ENCODE results near the gene EXOC3L4. TPM values are rescaled to one million over a fixed set of nuclear protein-coding genes. Genes with fewer than 3 reads are reported as not detected.
"Not testable (repeated sequence)": the region's sequence is repeated elsewhere in the genome, so short reads cannot be mapped to it uniquely, and the experiment has no call there.

Gene EXOC3L4
- total RNA-seq, 1 experiment from 2014 or later = 1.7 TPM

DNA sequence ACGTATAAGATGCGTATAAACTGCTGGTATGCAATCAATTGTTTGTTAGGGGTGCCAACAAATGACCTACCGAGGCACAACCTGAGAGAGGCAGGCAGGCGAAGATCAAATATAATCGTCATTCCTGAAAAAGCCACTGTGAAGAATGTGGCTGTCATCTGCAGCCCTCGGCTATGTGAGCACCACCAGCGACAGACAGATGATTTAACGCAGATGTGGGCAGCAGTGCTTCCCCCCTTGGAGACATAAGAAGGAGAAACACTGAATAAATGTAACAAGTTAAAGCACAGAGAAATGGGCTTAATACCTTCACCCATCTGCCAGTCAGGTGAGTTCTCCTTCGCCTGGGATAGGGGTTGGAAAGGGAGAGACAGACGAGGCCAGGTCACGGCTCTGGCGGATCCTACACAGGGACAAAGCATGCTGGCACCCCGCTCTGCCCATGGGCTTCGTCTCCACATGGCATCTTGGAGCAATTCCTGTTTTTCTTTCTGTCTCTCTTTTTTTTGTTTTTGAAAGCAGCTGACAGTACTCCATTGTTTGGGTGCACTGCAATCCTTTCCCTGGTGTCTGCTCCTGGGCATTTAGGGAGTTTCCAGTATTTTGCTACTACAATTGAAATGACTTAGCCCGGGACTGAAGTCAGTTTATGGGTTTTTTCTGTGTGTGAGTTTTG lies 56.9 kb downstream of the EXOC3L4 start:
- Histone ChIP-seq H4K20me1 (ENCODE audit: insufficient read depth) (no peaks in the 10 kb centered on the region), H3K4me3 (no peak overlapping the region), H3K4me2 (no peak overlapping the region), H3K36me3 (ENCODE audit: low read depth) (no peaks in the 10 kb centered on the region), H3K9me3 (ENCODE audit: insufficient read depth, low read depth) (no peaks in the 10 kb centered on the region), H3K27me3 (ENCODE audit: insufficient read depth, low read depth) (no peaks in the 10 kb centered on the region), H3K9me2 (ENCODE audit: insufficient read depth) (no peaks in the 10 kb centered on the region), H3F3A (ENCODE audit: insufficient read depth, low read depth) (peaks cover 8% of the 10 kb centered on the region), H3K4me1 (replicated peaks; ENCODE audit: insufficient read depth) (peaks cover 47% of the 10 kb centered on the region), H3K79me2 (ENCODE audit: low read depth) (no peaks in the 10 kb centered on the region), H3K27ac (no peak overlapping the region), H2AFZ (no peak overlapping the region)
- DNase-seq = no peak
- no peak for TF ChIP-seq EZH2 (IDR thresholded peaks at IDR 0.05; ENCODE audit: low read depth)
- TF ChIP-seq, protein P1, sequence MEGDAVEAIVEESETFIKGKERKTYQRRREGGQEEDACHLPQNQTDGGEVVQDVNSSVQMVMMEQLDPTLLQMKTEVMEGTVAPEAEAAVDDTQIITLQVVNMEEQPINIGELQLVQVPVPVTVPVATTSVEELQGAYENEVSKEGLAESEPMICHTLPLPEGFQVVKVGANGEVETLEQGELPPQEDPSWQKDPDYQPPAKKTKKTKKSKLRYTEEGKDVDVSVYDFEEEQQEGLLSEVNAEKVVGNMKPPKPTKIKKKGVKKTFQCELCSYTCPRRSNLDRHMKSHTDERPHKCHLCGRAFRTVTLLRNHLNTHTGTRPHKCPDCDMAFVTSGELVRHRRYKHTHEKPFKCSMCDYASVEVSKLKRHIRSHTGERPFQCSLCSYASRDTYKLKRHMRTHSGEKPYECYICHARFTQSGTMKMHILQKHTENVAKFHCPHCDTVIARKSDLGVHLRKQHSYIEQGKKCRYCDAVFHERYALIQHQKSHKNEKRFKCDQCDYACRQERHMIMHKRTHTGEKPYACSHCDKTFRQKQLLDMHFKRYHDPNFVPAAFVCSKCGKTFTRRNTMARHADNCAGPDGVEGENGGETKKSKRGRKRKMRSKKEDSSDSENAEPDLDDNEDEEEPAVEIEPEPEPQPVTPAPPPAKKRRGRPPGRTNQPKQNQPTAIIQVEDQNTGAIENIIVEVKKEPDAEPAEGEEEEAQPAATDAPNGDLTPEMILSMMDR (conservative IDR thresholded peaks at IDR 0.05) = no peak
- ChIA-PET POLR2A (ENCODE audit: unreplicated experiment) (no interaction called here), CTCF (interaction anchor here (0.7 kb wide), 1 partner anchor 35 kb away, joined by 3 read pairs; no protein-coding TSS in a partner anchor)
- BruUV-seq (replicated peaks) = no TSS peak
- intact Hi-C loops (cut with micrococcal nuclease; ENCODE audit: unreplicated experiment) = no loop called here

DNA sequence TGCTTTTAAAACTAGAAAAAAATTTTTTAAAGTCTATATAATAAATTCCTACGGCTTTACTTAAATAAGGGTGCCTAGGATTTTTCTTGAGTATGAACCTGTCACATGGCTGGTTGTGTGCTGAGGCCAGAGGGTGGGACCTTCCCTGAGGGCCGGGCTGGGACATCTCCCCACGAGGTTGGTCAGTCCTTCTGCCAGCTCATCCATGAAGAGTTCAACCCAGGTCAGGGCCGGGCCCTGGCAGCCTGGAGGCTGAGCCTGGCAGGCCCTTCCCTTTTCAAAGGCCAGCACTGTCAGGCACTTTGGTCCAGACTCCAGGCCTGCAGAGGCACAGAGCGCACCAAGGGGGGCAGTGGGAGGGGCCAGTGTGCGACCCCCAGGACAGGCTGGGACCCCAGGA lies 60.5 kb downstream of the EXOC3L4 start:
- BruUV-seq (replicated peaks) = no TSS peak
- H3K79me2 ChIP-seq (ENCODE audit: low read depth) = no peaks in the 10 kb centered on the region
- no peaks in the 10 kb centered on the region for H3K9me3 ChIP-seq (ENCODE audit: insufficient read depth, low read depth)
- peaks cover 41% of the 10 kb centered on the region for H3F3A ChIP-seq (ENCODE audit: insufficient read depth, low read depth)
- ChIA-PET CTCF (interaction anchor here (0.6 to 0.7 kb wide), 2 partner anchors 24 to 50 kb away, joined by 3 read pairs; no protein-coding TSS in a partner anchor), POLR2A (ENCODE audit: unreplicated experiment) (interaction anchor here (0.6 to 0.8 kb wide), 5 partner anchors 29 to 246 kb away, joined by 3 to 9 read pairs (median 4); no protein-coding TSS in a partner anchor)
- H3K27me3 ChIP-seq (ENCODE audit: insufficient read depth, low read depth) = no peaks in the 10 kb centered on the region
- H4K20me1 ChIP-seq (ENCODE audit: insufficient read depth) = no peaks in the 10 kb centered on the region
- no peaks in the 10 kb centered on the region for H3K9me2 ChIP-seq (ENCODE audit: insufficient read depth)
- peak overlapping the region; percentile 58; the same call in 1 of the 2 replicates for H3K27ac ChIP-seq
- TF ChIP-seq, protein P1 (conservative IDR thresholded peaks at IDR 0.05) = no peak
- no peak for TF ChIP-seq EZH2 (IDR thresholded peaks at IDR 0.05; ENCODE audit: low read depth)
- H3K4me3 ChIP-seq = no peak overlapping the region
- no peaks in the 10 kb centered on the region for H3K36me3 ChIP-seq (ENCODE audit: low read depth)
- H3K4me2 ChIP-seq = peak overlapping the region; percentile 51
- no peak overlapping the region for H2AFZ ChIP-seq
- peak; percentile 98 for DNase-seq
- peaks cover 75% of the 10 kb centered on the region for H3K4me1 ChIP-seq (replicated peaks; ENCODE audit: insufficient read depth)
- intact Hi-C loops (cut with micrococcal nuclease; ENCODE audit: unreplicated experiment) = no loop called here

DNA sequence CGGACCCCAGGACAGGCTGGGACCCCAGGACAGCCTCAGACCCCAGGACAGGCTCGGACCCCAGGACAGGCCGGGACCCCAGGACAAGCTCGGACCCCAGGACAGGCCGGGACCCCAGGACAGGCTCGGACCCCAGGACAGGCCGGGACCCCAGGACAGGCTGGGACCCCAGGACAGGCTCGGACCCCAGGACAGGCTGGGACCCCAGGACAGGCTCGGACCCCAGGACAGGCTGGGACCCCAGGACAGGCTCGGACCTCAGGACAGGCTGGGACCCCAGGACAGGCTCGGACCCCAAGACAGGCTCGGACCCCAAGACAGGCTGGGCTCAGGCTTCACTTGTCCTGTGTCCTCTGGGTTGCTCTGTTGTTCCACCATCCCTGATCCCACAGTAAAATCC lies 60.9 kb downstream of the EXOC3L4 start:
- H3K27me3 ChIP-seq (ENCODE audit: insufficient read depth, low read depth); DNase-seq; H3K9me2 ChIP-seq (ENCODE audit: insufficient read depth); H4K20me1 ChIP-seq (ENCODE audit: insufficient read depth); BruUV-seq (replicated peaks); H3K9me3 ChIP-seq (ENCODE audit: insufficient read depth, low read depth); H3K36me3 ChIP-seq (ENCODE audit: low read depth); H2AFZ ChIP-seq; H3K79me2 ChIP-seq (ENCODE audit: low read depth); H3K4me3 ChIP-seq; intact Hi-C loops (cut with micrococcal nuclease; ENCODE audit: unreplicated experiment): not testable (repeated sequence)
- POLR2A ChIA-PET (ENCODE audit: unreplicated experiment) = interaction anchor here (0.6 to 0.8 kb wide), 3 partner anchors 159 to 246 kb away, joined by 3 to 9 read pairs (median 4); no protein-coding TSS in a partner anchor
- Histone ChIP-seq H3K4me1 (replicated peaks; ENCODE audit: insufficient read depth) (peaks cover 79% of the 10 kb centered on the region), H3K4me2 (peak overlapping the region; percentile 51), H3F3A (ENCODE audit: insufficient read depth, low read depth) (peaks cover 45% of the 10 kb centered on the region), H3K27ac (peak overlapping the region; percentile 1; the same call in 1 of the 2 replicates)
- CTCF ChIA-PET = interaction anchor here (0.5 to 0.9 kb wide), 3 partner anchors 25 to 487 kb away, joined by 3 read pairs; no protein-coding TSS in a partner anchor
